ENCODE data around the gene B4GAT1.
A peak's percentile ranks its signal among the peaks of the same experiment; 100 is the strongest.
"Not testable (repeated sequence)": the region's sequence is repeated elsewhere in the genome, so short reads cannot be mapped to it uniquely, and the experiment has no call there.

Gene B4GAT1

DNA sequence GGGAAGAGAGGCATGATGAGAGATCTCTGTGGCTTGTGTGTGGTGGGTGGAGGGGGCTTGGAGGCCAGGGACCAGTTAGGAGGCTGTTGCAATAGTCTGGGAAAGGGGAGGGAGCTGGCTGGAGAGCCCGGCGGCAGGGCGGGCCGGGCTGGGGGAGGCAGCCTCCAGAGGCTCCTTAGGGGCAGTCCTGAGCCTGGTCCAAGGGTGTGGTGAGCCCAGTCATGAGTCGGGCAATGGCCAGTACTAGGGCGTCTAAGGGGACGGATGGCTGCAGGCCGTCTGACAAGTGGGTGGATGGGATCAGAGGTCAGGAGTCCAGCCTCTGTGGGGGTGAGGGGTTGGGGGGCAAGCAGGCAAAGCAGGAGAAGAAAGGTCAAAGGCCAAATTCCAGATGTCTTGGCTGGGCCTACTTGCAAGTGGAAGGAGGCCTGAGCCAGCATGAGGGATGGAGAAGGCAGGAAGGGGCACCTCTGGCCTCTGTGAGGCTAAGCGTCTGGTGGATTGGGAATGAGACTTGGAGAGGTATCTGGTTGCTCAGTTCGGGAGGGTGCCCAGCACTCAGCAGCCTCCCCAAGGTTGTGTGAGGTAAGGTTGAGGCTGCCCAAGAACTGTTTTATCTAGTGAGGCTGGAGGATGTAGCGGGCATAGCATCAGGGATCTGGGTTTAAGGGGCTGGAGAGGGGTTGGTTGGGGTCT is 24.5 kb downstream of the B4GAT1 start:
- no peak for DNase-seq (ENCODE audit: low read depth)

DNA sequence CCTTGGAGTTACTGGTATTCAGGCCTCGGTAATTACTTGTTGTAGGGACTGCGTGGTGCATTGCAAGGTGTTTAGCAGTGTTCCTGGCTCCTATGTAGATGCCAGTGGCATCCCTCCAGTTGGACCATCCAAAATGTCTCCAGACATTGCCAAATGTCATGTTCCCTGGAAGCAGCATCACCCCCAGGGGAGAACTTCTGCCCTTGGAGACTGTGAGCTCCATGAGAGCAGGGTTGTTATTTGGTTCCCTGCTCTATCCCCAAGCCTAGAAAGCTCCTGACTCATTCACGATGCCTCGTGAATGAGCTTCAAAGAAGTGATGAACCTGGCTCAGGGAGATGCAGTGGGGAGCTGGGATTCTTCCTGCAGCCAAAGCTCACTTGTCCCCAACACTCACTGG is 25.8 kb downstream of the B4GAT1 start:
- DNase-seq (ENCODE audit: low read depth): no peak

DNA sequence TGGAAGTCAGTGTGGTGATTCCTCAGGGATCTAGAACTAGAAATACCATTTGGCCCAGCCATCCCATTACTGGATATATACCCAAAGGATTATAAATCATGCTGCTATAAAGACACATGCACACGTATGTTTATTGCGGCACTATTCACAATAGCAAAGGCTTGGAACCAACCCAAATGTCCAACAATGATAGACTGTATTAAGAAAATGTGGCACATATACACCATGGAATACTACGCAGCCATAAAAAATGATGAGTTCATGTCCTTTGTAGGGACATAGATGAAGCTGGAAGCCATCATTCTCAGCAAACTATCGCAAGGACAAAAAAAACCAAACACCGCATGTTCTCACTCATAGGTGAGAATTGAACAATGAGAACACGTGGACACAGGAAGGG is 26.7 kb downstream of the B4GAT1 start:
- not testable (repeated sequence) for DNase-seq (ENCODE audit: low read depth)

DNA sequence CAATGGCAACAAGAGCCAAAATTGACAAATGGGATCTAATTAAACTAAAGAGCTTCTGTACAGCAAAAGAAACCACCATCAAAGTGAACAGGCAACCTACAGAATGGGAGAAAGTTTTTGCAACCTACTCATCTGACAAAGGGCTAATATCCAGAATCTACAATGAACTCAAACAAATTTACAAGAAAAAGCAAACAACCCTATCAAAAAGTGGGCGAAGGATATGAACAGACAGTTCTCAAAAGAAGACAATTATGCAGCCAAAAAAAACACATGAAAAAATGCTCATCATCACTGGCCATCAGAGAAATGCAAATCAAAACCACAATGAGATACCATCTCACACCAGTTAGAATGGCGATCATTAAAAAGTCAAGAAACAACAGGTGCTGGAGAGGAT is 27.1 kb downstream of the B4GAT1 start:
- not testable (repeated sequence) for DNase-seq (ENCODE audit: low read depth)

DNA sequence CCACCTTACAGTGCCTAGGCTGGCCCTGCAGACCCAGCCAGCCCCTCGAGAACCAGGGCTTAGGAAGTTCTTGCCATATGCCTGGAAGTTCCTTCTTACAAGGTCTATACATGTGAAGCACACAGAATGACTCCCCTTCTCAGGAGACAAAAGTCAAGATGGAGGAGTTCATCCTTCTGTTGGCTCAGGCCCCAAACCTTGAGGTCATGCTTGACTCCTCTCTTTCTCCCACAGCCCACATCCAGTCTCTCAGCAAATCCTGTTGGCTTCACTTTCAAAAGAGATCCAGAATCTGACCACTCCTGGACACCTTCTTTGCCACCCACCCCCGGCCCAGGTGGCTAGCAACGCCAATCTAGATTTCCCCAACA is 28.8 kb downstream of the B4GAT1 start:
- no peak for DNase-seq (ENCODE audit: low read depth)

DNA sequence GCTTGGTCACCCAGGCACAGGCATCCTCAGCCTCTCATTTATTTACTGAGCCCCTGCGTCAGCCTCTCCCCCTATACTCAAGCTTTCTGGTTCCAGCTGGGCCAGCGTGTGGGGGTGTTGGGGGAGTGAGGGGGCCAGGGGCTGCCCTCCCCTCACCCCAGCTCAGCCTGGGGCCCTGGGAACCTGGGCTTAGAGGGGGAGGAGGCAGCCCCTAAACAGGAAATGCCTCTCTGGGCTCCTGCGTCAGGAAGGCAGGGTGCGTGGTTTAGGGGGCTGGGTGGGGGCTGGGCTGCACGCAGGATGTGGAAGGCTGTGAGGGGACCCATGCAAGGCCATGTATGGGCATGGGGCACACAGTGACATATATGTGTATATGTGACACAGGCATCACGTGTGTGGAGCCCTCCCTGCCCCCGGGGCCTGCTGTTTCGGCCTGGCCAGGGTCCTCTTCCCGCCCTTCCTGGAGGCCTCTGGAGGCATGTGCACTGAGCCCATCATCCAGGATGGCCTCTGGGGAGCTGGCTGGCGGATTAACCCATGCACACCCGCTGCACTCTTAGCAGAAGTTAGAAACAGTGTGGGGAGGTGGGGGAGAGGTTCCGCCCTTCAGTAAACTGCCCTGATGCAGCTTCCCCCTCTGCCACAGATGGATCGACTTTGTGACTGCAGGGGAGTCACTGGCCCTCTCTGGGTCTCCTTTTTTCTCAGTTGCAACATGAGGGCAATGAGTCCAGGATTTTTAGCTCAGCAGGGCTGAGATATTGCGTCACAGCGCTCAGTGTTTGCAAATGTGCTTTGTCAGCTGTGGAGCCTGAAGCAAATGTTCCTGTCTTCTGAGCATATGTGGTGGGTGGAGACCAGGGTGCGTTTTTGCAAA is 29.5 kb downstream of the B4GAT1 start:
- DNase-seq (ENCODE audit: low read depth): peak; percentile 63

DNA sequence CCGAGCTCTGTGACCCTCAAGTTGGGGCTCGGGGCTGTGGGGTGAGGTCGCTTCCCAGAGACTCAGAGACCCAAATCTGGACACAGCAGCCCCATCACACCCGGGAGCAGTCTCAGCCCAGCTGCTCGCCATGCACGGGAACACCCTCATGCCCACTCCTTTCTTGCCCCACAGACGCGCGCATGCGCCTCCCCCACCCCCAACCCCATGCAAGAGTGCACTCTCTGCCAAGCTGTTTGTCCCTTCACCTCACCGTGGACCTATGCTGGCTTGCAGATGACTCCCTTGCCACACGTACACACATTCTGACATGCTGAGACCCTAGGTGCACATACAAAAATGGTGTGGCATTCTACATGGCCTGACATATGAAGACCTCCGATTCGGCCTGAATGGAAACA is 30.1 kb downstream of the B4GAT1 start:
- peak; percentile 42 for DNase-seq (ENCODE audit: low read depth)

DNA sequence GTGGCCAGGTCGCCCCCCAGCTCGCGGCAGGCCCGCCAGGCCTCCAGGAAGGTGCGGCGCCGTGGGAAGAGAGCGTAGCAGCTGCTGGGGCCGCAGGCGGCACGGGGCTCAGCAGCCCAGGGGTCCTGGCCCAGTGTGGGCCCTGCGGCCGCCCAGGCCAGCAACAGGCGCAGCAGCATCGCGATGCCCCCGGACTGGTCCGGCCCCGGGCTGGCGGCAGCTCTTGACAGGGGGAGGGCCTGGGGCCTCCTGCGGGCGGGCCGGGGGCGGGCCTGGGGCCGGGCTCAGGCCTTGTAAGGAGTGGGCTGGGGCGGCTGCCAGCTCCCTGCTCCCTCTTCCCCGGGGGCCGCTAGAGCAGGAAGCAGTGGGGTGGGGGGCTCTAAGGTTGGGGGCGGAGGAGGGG is 30.6 kb downstream of the B4GAT1 start, which contains the start of gene CD248:
CD248 (minus strand) TSS at position 196 of the 403 bp plus-strand sequence; CDS start at position 179, 17 bp downstream.
- no peak for DNase-seq (ENCODE audit: low read depth)

DNA sequence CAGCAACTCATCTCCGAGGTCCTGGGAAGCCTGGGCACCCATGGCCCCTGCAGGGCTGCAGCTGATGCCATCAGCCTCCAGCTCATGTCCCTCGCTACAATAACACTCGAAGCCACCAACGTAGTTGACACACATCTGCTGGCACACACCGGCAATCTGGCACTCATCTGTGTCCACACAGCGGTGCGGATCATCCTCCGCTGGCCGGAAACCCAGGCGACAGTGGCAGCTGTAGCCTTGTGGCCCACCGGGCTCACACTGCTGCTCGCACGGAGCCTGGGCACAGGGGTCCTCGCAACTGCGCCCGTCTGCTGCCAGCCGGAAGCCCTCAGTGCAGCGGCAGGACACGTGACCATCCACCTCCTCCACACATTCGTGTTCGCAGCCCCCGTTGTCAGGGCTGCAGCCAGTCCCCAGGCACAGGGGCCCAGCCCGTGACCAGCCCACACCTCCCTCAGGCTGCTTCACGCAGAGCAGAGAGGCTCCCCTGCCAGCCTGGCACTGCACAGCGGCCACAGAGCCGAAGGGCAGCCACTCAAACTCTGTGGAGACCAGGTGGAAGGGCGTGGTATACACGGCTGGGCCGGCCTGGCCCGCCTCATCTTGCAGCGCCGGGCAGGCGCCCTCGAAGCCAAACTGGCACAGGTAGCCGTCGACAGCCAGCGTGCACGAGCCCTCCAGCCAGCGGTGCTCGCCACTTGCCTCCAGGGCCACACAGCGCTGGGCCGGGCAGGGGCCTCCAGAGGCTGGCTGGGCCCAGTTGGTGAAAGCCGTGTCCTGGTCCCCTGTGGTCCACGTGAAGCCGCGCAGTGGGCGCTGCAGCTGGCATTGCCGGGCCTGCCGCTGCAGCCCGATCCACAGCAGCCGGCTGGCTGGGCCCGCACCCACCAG is 31.3 kb downstream of the B4GAT1 start:
- DNase-seq (ENCODE audit: low read depth): no peak

DNA sequence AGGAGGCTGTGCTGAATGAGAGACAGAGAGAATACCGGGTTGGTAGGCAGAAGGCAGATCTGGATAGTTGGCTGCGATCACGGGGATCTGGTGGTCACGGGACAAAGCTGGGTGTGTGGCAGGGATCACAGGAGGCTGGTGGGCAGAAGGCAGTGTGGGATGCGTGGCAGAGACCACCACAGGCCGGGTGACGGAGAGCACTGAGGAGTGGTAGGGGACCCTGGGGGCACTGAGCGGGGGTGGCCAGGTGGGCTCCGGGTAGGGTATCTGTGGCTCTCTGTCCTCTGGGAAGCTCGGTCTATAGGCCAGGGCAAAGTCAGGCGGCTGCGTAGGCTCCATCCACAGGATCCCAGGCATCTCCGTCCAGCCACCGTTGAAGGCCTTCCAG is 31.9 kb downstream of the B4GAT1 start:
- no peak for DNase-seq (ENCODE audit: low read depth)

DNA sequence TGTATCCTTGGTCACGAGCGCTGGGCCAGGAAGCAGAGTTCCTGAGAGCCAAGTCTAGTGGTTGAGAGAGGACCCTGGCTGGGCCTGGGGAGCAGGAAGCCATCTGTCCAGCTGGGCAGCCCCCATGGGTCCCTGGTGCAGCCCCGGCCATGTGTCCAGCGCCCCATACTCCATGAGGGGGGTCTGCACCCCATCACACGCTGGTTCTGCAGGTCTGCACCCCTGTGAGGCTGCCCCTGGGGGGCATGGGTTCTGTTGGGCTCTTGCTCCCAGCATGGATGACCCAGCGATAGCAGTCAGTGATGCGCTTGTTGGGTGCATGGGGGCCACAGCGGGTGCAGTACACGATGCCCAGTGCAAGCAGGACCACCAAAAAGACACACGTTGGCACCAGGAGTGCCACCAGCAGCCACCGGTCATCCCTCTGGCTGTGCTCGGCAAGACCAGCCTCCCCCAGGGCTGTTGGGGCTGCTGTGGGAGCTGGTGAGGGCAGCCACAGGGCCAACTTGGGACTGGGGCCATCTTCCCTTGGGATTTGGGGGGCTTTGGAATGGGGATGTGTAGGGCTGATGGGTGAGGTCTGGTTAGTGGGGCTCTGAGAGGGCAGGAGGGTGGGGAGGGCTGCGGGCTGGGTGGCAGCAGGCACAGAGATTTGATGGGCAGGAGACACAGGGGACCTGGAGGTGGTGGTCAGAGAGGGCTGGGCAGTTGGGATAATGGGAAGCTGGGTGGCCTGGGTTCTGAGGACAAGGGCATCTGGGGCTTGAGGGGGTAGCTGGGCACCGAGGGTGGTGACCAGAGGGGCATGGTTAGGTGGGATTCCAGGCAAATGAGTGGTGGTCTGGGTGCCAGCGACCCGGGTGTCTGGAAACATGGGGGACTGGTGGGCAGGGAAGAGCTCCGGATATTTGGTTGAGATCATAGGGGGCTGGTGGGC is 32.6 kb downstream of the B4GAT1 start:
- DNase-seq (ENCODE audit: low read depth): no peak

DNA sequence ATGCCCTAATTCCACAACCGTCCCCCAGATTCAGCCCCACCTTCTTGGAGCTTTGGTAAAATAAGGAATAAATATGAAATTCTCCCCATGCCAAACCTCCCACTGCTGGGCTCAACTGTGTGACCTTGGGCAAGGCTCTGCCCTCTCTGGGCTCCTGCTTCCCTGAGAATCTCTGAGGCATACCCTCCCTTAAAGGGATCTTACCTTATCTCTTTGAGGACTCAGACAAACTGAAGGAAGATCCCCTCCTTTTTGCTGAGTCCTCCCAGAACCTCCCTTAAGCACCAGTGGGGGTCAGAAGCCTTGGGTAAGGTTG is 33.3 kb downstream of the B4GAT1 start:
- no peak for DNase-seq (ENCODE audit: low read depth)

DNA sequence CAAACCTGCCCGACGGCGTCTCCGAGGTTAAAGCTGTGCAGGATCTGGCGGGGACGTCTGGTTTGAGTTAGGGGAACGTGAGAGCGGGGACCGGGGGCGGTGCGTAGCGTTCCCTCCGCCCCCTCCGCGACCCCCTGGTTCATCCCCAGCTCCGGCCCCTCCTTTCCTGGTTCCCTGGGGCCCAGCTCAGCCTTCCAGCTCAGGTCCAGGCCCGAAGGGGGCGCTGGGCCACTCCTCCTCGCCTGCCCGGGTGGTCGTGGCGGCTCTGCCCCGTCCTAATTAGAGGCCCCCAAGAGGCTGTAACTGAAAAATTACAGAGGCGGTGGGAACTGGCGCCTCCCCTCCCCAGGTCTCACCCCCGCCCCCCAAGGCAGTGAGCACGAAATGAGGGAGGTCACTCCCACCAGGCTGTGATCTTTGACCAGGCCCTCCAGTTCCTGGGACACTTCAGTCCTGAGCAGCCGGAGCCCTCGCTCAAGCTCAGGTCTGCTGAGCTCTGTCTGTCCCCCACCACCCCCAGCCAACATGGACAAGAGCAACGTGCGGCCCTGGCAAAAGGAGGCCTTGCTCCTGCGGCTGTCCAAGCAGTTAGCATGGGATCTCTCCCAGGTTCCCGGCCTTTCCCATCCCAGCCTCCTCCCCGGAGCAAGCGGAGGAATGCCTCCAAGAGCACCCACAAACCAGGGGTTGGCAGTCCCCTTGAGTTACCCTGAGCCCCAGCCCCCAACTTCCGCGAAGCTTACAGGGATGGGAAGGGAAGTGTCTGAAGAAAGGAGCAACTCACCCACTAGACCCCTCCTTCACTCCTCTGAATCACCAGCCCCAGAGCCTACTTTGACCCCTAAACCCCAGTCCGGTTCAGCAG is 33.9 kb downstream of the B4GAT1 start:
- DNase-seq (ENCODE audit: low read depth): no peak

DNA sequence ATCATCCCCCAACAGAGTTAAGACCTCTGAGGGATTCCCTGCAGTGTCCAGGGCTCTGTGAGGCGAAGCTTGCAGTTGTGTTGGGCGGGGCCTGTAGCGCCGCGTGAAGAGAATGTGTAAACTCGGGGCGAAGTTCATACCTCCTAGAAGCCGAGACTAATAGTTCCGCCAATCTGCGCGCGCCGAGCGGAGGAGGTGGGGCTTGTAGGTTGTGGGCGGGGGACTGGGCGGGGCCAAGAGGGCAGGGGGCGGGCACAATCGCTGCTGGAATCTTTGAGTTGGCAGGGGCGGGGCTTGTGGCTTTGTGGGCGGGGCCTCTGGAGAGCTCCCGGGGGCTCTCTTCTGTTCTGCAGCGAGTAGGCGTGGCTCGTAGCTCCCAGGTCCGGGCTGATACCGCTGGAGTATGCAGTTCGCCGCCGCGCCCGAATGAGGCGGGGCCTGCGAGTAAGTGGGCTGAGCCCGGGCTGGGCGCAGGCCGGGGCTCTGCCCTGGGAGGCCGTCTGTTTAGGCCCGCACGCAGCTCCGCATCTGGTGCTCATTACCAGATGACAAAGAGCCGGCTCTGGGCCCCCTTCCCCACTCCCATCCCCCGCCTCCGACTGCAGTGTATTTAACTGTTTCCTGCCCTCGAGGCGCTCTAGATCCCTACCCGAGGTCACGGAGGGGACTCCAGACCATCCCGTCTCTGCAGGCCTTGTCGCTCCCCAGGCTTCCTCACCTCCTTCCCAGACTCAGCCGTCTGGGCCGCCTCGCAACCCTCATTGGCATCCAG is 34.7 kb downstream of the B4GAT1 start:
- DNase-seq (ENCODE audit: low read depth): peak; percentile 99

DNA sequence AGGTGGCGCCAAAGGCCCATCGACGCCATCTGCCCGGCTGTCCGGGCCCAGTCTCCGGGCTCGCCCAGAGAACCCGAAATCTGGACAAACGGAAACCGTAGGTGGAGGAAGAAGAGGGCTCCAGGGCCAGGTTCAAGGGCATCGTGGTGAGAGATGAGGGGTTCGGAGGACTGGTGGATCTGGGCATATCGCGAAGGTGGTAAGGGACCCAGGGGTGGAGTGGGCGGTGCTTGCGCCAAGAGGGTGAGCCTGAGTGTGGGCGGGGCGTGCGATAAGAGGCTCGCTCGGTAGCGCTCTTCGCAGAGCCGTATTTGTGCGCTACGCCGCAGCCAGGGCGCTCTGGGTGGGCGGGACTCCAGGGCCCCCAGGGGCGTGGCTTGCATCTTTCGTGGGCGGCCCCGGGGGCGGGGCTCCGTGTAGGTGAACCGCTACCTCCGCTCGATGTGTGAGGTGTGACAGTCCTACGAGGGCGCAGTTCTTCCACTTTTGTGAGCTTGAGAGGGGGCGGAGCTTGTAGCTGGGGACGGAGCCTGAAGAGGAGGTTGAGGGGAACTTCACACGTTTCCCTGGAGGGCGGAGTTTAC is 35.4 kb downstream of the B4GAT1 start:
- DNase-seq (ENCODE audit: low read depth): peak; percentile 96

DNA sequence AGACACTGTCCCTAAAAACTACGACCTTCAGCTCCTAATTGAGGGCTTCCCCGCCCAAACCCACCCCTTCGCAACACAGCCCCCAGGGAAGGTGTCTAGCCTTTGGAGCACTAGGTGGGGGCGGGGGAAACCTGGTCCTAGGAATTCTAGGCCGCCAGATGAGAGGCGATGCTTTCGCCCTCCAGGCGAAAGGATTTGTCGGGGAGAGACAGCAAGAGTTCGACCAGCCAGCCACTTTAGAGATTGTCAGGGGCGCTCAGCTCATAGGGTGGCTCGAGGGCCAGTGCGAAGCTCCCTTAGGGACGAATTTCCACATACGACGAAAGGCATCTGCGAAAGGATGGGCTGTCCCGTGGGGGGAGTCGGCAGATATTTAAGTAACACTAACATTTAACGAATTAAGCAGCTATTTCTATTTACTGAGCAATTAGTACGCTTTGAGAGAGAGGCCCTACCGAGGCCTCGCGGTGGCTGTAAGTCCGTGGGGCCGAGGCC is 35.9 kb downstream of the B4GAT1 start:
- DNase-seq (ENCODE audit: low read depth): no peak

DNA sequence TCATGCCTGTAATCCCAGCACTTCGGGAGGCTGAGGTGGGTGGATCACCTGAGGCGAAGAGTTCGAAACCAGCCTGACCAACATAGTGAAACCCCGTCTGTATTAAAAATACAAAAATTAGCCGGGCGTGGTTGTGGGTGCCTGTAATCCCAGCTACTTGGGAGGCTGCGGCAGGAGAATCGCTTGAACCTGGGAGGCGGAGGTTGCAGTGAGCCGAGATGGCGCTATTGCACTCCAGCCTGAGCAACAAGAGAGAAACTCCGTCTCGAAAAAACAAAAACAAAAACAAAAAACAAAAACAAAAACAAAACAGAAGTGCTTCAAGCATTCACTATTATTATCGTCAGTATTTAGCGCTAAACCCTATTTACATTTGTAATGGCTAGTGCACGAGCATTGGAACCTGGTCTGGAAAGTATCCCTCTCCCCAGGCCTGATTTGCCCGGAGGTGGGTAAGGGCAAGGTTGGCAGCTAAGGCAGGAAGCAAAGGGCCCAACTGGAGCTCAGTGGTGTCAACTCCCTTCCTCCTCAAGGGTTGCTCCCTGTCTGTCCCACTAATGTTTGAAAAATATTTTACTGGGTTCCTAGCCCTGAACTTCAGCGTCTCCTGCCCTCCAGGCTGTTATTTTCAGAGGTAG is 36.5 kb downstream of the B4GAT1 start:
- DNase-seq (ENCODE audit: low read depth): not testable (repeated sequence)

DNA sequence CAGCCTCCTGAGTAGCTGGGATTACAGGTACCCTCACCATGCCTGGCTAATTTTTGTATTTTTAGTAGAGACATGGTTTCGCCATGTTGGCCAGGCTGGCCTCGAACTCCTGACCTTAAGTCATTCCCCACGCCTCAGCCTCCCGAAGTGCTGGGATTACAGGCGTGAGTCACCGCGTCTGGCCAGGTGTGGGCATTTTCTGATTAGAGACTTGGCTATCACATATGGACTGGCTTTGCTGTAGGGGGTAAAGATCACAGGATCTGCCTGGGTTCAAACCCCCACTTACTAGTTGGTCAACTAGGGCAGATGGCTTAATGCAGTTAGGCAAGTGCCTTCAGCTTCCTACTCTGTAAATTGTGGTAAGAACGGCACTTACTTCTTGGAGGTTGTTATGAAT is 37.1 kb downstream of the B4GAT1 start:
- DNase-seq (ENCODE audit: low read depth): no peak

DNA sequence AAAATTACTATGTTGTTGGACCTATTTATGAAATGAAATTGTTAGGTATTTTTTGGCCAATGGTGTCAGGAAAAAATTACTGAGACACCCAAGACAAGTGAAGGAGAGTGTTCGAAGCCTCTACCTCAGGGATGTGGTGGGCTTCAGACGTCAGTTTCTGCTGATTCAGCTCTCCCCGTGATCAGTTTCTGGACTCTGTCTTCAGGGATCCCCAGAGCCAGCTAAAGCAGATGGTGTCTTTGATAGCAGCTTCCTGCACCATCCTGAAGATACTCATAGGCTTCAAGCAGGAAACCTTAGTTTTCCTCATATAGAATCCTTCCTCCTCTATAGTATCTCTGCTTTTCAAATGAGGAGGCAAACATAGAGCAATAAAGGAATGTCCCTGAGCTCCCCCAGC is 38.0 kb downstream of the B4GAT1 start:
- DNase-seq (ENCODE audit: low read depth): no peak
